Glutamatergic neuron (in vitro differentiated cells): ENCODE measurements around the gene PPDPF. TPM values are rescaled to one million over a fixed set of nuclear protein-coding genes. Genes with fewer than 3 reads are reported as not detected.
A peak's percentile ranks its signal among the peaks of the same experiment; 100 is the strongest.
"Not testable (repeated sequence)": the region's sequence is repeated elsewhere in the genome, so short reads cannot be mapped to it uniquely, and the experiment has no call there.

Experiments
- DNase-seq: peaks from one replicate; pipeline ENCODE4 v3.0.0; 2022
- H3K27ac Mint-ChIP-seq: one replicate; pipeline ENCODE4 v1.8.0; 2020; ENCODE audit warnings: mild to moderate bottlenecking, mixed read lengths, inconsistent platforms; ENCODE audit not compliant: unreplicated experiment
- H3K27me3 Mint-ChIP-seq: one replicate; pipeline ENCODE4 v1.8.0; 2020; ENCODE audit warnings: mild to moderate bottlenecking, moderate library complexity, mixed read lengths, inconsistent platforms; ENCODE audit not compliant: unreplicated experiment
- H3K36me3 Mint-ChIP-seq: one replicate; pipeline ENCODE4 v1.8.0; 2020; ENCODE audit warnings: mild to moderate bottlenecking, mixed read lengths, inconsistent platforms; ENCODE audit not compliant: unreplicated experiment
- H3K4me1 Mint-ChIP-seq: one replicate; pipeline ENCODE4 v1.8.0; 2020; ENCODE audit warnings: mild to moderate bottlenecking, low read depth, mixed read lengths, inconsistent platforms; ENCODE audit not compliant: unreplicated experiment
- H3K4me3 Mint-ChIP-seq: one replicate; pipeline ENCODE4 v1.8.0; 2020; ENCODE audit warnings: mild to moderate bottlenecking, mixed read lengths, inconsistent platforms; ENCODE audit not compliant: unreplicated experiment
- H3K9me3 Mint-ChIP-seq: one replicate; pipeline ENCODE4 v1.8.0; 2020; ENCODE audit warnings: mild to moderate bottlenecking, moderate library complexity, mixed read lengths, inconsistent platforms; ENCODE audit not compliant: unreplicated experiment
- total RNA-seq: library from RNA; stranded (reverse); fragmentation: NEBNext Ultra II Directional; extraction: Animal tissue kit (Norgen Biotek cat#: 25700); gene quantifications from one replicate; pipeline ENCODE4 v1.2.1, GENCODE V29; 2021; ENCODE audit not compliant: unreplicated experiment
- TF ChIP-seq, protein P1 (sequence below): fragments of 200-600 bp; sonication (generic); IDR thresholded peaks from one replicate; pipeline ENCODE4 v1.5.0; 2021; ENCODE audit not compliant: partially characterized antibody, unreplicated experiment

PPDPF gene
- total RNA-seq, 1 donor from 2014 or later, result 293 TPM

DNA sequence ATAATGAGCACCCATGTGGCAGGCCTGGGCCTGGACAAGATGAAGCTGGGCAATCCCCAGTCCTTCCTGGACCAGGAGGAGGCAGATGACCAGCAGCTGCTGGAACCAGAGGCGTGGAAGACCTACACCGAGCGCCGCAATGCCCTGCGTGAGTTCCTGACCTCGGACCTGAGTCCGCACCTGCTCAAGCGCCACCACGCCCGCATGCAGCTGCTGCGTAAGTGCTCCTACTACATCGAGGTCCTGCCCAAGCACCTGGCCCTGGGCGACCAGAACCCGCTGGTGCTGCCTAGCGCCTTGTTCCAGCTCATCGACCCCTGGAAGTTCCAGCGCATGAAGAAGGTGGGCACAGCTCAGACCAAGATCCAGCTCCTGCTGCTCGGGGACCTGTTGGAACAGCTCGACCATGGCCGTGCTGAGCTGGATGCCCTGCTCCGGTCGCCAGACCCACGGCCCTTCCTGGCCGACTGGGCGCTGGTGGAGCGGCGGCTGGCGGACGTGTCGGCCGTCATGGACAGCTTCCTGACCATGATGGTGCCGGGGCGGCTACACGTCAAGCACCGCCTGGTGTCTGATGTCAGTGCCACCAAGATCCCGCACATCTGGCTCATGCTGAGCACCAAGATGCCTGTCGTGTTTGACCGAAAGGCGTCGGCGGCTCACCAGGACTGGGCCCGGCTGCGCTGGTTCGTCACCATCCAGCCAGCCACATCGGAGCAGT lies 35.3 kb downstream of the PPDPF start:
- peaks cover 3% of the 10 kb centered on the region for H3K27me3 Mint-ChIP-seq
- no peaks in the 10 kb centered on the region for H3K36me3 Mint-ChIP-seq
- TF ChIP-seq, protein P1, sequence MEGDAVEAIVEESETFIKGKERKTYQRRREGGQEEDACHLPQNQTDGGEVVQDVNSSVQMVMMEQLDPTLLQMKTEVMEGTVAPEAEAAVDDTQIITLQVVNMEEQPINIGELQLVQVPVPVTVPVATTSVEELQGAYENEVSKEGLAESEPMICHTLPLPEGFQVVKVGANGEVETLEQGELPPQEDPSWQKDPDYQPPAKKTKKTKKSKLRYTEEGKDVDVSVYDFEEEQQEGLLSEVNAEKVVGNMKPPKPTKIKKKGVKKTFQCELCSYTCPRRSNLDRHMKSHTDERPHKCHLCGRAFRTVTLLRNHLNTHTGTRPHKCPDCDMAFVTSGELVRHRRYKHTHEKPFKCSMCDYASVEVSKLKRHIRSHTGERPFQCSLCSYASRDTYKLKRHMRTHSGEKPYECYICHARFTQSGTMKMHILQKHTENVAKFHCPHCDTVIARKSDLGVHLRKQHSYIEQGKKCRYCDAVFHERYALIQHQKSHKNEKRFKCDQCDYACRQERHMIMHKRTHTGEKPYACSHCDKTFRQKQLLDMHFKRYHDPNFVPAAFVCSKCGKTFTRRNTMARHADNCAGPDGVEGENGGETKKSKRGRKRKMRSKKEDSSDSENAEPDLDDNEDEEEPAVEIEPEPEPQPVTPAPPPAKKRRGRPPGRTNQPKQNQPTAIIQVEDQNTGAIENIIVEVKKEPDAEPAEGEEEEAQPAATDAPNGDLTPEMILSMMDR, result no peak
- no peak overlapping the region for H3K4me3 Mint-ChIP-seq
- DNase-seq, result no peak
- H3K4me1 Mint-ChIP-seq, result peaks cover 2% of the 10 kb centered on the region
- peaks cover 7% of the 10 kb centered on the region for H3K9me3 Mint-ChIP-seq
- no peak overlapping the region for H3K27ac Mint-ChIP-seq

DNA sequence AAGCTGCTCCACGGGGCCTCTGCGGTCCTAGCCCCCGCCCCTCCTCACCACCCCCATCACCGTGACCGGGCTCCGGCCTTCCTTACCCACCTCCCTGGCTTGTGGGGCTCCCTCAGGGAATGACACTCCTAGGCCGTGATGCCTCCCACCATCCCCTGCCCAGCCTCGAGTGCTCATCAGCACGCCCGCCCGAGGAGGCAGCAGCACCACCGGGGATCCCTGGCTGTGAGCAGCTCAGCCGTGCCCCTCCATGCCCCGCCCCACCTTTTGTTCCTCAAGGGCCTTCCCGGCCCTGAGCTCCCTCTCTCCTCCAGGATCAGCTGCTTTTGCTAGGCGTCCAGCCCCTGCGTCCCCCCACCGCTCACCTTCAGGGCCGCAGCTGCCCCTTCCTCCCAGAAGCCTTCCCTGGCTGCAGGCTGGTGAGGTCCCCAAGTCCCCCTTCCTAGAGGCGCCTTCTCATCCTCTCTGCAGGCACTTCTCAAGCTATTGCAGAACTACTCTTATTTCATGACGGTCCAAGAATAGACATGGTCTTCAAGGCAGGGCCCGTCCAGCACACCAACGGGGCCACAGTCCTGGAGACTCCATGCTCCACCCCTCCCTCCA lies 36.4 kb downstream of the PPDPF start:
- Mint-ChIP-seq H3K9me3 (peaks cover 5% of the 10 kb centered on the region), H3K4me1 (no peaks in the 10 kb centered on the region), H3K27ac (peak overlapping the region; percentile 35), H3K36me3 (no peaks in the 10 kb centered on the region), H3K4me3 (no peak overlapping the region), H3K27me3 (peaks cover 3% of the 10 kb centered on the region)
- no peak for DNase-seq
- TF ChIP-seq, protein P1, result no peak

GRCh38 chr20:63557481-63557891 lies 36.9 kb downstream of the PPDPF start:
- H3K9me3 Mint-ChIP-seq, result peaks cover 5% of the 10 kb centered on the region
- no peak for DNase-seq
- H3K27me3 Mint-ChIP-seq, result peaks cover 3% of the 10 kb centered on the region
- no peak overlapping the region for H3K4me3 Mint-ChIP-seq
- peak overlapping the region; percentile 35 for H3K27ac Mint-ChIP-seq
- H3K36me3 Mint-ChIP-seq, result no peaks in the 10 kb centered on the region
- no peaks in the 10 kb centered on the region for H3K4me1 Mint-ChIP-seq
- TF ChIP-seq, protein P1, result no peak

GRCh38 chr20:63558804-63559484 lies 38.4 kb downstream of the PPDPF start:
- no peaks in the 10 kb centered on the region for H3K4me1 Mint-ChIP-seq
- no peak overlapping the region for H3K27ac Mint-ChIP-seq
- TF ChIP-seq, protein P1, result no peak
- no peaks in the 10 kb centered on the region for H3K36me3 Mint-ChIP-seq
- no peak overlapping the region for H3K4me3 Mint-ChIP-seq
- peaks cover 5% of the 10 kb centered on the region for H3K9me3 Mint-ChIP-seq
- no peak for DNase-seq
- peaks cover 3% of the 10 kb centered on the region for H3K27me3 Mint-ChIP-seq

- DNase-seq, H3K36me3 Mint-ChIP-seq, H3K4me3 Mint-ChIP-seq, H3K27me3 Mint-ChIP-seq, H3K27ac Mint-ChIP-seq, H3K4me1 Mint-ChIP-seq, H3K9me3 Mint-ChIP-seq: not testable (repeated sequence)
These were observed 39.1 kb downstream of the PPDPF start for GRCh38 chr20:63559485-63560332.
